Measurements from ENCODE around the gene CAMKMT. TPM values are rescaled to one million over a fixed set of nuclear protein-coding genes. Genes with fewer than 3 reads are reported as not detected.

Gene CAMKMT
- total RNA-seq, 2 donors from 2014 or later: 13.5 to 26.5 TPM

- Mint-ChIP-seq H3K4me3 (no peak overlapping the region), H3K36me3 (peaks cover 16% of the 10 kb centered on the region), H3K4me1 (ENCODE audit: low read depth in 2 of 2) (no peaks in the 10 kb centered on the region), H3K27me3 (no peaks in the 10 kb centered on the region), H3K27ac (no peak overlapping the region), H3K9me3 (peaks cover 12% of the 10 kb centered on the region)
- no peak for DNase-seq (ENCODE audit: low spot score)
- ATAC-seq: no peak
Observed at GRCh38 chr2:44519026-44519425, 157.3 kb downstream of the CAMKMT start.

- Mint-ChIP-seq H3K4me3 (no peak overlapping the region), H3K4me1 (ENCODE audit: low read depth in 2 of 2) (no peaks in the 10 kb centered on the region), H3K27ac (no peak overlapping the region), H3K9me3 (peaks cover 12% of the 10 kb centered on the region), H3K27me3 (no peaks in the 10 kb centered on the region), H3K36me3 (peaks cover 21% of the 10 kb centered on the region)
- DNase-seq (ENCODE audit: low spot score) (no peak), ATAC-seq (no peak)
Observed at GRCh38 chr2:44522846-44523245, 161.1 kb downstream of the CAMKMT start.

- Mint-ChIP-seq H3K36me3 (peaks cover 21% of the 10 kb centered on the region), H3K4me3 (no peak overlapping the region), H3K9me3 (peaks cover 12% of the 10 kb centered on the region), H3K4me1 (ENCODE audit: low read depth in 2 of 2) (no peaks in the 10 kb centered on the region), H3K27ac (no peak overlapping the region), H3K27me3 (no peaks in the 10 kb centered on the region)
- DNase-seq (ENCODE audit: low spot score) (no peak), ATAC-seq (no peak)
Observed at GRCh38 chr2:44524347-44524926, 162.7 kb downstream of the CAMKMT start.

GRCh38 chr2:44526352-44526751, 164.6 kb downstream of the CAMKMT start:
- H3K9me3 Mint-ChIP-seq: peaks cover 5% of the 10 kb centered on the region
- no peak overlapping the region for H3K27ac Mint-ChIP-seq
- H3K4me3 Mint-ChIP-seq: no peak overlapping the region
- H3K36me3 Mint-ChIP-seq: peaks cover 13% of the 10 kb centered on the region
- DNase-seq (ENCODE audit: low spot score): no peak
- no peak for ATAC-seq
- H3K4me1 Mint-ChIP-seq (ENCODE audit: low read depth in 2 of 2): no peaks in the 10 kb centered on the region
- H3K27me3 Mint-ChIP-seq: no peaks in the 10 kb centered on the region

GRCh38 chr2:44528595-44528994, 166.8 kb downstream of the CAMKMT start:
- Mint-ChIP-seq H3K36me3 (peaks cover 9% of the 10 kb centered on the region), H3K4me1 (ENCODE audit: low read depth in 2 of 2) (no peaks in the 10 kb centered on the region), H3K4me3 (no peak overlapping the region), H3K9me3 (no peaks in the 10 kb centered on the region), H3K27ac (no peak overlapping the region), H3K27me3 (no peaks in the 10 kb centered on the region)
- ATAC-seq (no peak), DNase-seq (ENCODE audit: low spot score) (no peak)

- DNase-seq (ENCODE audit: low spot score) (no peak), ATAC-seq (no peak)
- Mint-ChIP-seq H3K4me3 (no peak overlapping the region), H3K4me1 (ENCODE audit: low read depth in 2 of 2) (no peaks in the 10 kb centered on the region), H3K36me3 (peaks cover 10% of the 10 kb centered on the region), H3K9me3 (no peaks in the 10 kb centered on the region), H3K27ac (no peak overlapping the region), H3K27me3 (no peaks in the 10 kb centered on the region)
Observed at GRCh38 chr2:44529448-44529847, 167.7 kb downstream of the CAMKMT start.

GRCh38 chr2:44531289-44531688, 169.5 kb downstream of the CAMKMT start:
- Mint-ChIP-seq H3K4me3 (no peak overlapping the region), H3K27ac (no peak overlapping the region), H3K4me1 (ENCODE audit: low read depth in 2 of 2) (no peaks in the 10 kb centered on the region), H3K27me3 (no peaks in the 10 kb centered on the region), H3K9me3 (no peaks in the 10 kb centered on the region), H3K36me3 (peaks cover 7% of the 10 kb centered on the region)
- no peak for ATAC-seq
- DNase-seq (ENCODE audit: low spot score): no peak

- H3K27me3 Mint-ChIP-seq: no peaks in the 10 kb centered on the region
- no peak for DNase-seq (ENCODE audit: low spot score)
- no peak overlapping the region for H3K4me3 Mint-ChIP-seq
- ATAC-seq: no peak
- H3K9me3 Mint-ChIP-seq: peaks cover under 1% of the 10 kb centered on the region
- H3K27ac Mint-ChIP-seq: no peak overlapping the region
- H3K4me1 Mint-ChIP-seq (ENCODE audit: low read depth in 2 of 2): peaks cover 0 to under 1% of the 10 kb centered on the region in 2 donors
- peaks cover 7% of the 10 kb centered on the region for H3K36me3 Mint-ChIP-seq
Observed at GRCh38 chr2:44532031-44532430, 170.3 kb downstream of the CAMKMT start.

- Mint-ChIP-seq H3K27me3 (no peaks in the 10 kb centered on the region), H3K4me1 (ENCODE audit: low read depth in 2 of 2) (peaks cover 0 to 3% of the 10 kb centered on the region in 2 donors), H3K4me3 (no peak overlapping the region), H3K9me3 (peaks cover 3% of the 10 kb centered on the region), H3K27ac (no peak overlapping the region), H3K36me3 (peaks cover 7% of the 10 kb centered on the region)
- DNase-seq (ENCODE audit: low spot score) (no peak), ATAC-seq (no peak)
Observed at GRCh38 chr2:44533508-44533907, 171.8 kb downstream of the CAMKMT start.

- H3K36me3 Mint-ChIP-seq: peaks cover 7% of the 10 kb centered on the region
- DNase-seq (ENCODE audit: low spot score): no peak
- H3K4me3 Mint-ChIP-seq: no peak overlapping the region
- no peak overlapping the region for H3K27ac Mint-ChIP-seq
- H3K9me3 Mint-ChIP-seq: peaks cover 3% of the 10 kb centered on the region
- peaks cover 0 to 5% of the 10 kb centered on the region in 2 donors for H3K4me1 Mint-ChIP-seq (ENCODE audit: low read depth in 2 of 2)
- no peaks in the 10 kb centered on the region for H3K27me3 Mint-ChIP-seq
- ATAC-seq: no peak
Observed at GRCh38 chr2:44535376-44535775, 173.6 kb downstream of the CAMKMT start.

- ATAC-seq (no peak), DNase-seq (ENCODE audit: low spot score) (no peak)
- H3K9me3 Mint-ChIP-seq: peaks cover 3% of the 10 kb centered on the region
- peaks cover 7% of the 10 kb centered on the region for H3K36me3 Mint-ChIP-seq
- peaks cover 0 to 5% of the 10 kb centered on the region in 2 donors for H3K4me1 Mint-ChIP-seq (ENCODE audit: low read depth in 2 of 2)
- H3K27ac Mint-ChIP-seq: no peak overlapping the region
- no peak overlapping the region for H3K4me3 Mint-ChIP-seq
- H3K27me3 Mint-ChIP-seq: no peaks in the 10 kb centered on the region
Observed at GRCh38 chr2:44537264-44537663, 175.5 kb downstream of the CAMKMT start.

GRCh38 chr2:44542520-44542919, 180.8 kb downstream of the CAMKMT start:
- ATAC-seq: no peak
- no peak overlapping the region for H3K27ac Mint-ChIP-seq

GRCh38 chr2:44543773-44544725, 182.3 kb downstream of the CAMKMT start:
- no peak for DNase-seq (ENCODE audit: low spot score)
- H3K4me3 Mint-ChIP-seq: no peak overlapping the region
- H3K27me3 Mint-ChIP-seq: no peaks in the 10 kb centered on the region
- H3K36me3 Mint-ChIP-seq: no peaks in the 10 kb centered on the region
- no peak for ATAC-seq
- no peaks in the 10 kb centered on the region for H3K9me3 Mint-ChIP-seq
- peaks cover 0 to 9% of the 10 kb centered on the region in 2 donors for H3K4me1 Mint-ChIP-seq (ENCODE audit: low read depth in 2 of 2)
- no peak overlapping the region for H3K27ac Mint-ChIP-seq

More at GRCh38 chr2:44542520-44542919, 180.8 kb downstream of the CAMKMT start:
- Mint-ChIP-seq H3K4me1 (ENCODE audit: low read depth in 2 of 2) (peaks cover 0 to 9% of the 10 kb centered on the region in 2 donors), H3K27me3 (no peaks in the 10 kb centered on the region), H3K9me3 (no peaks in the 10 kb centered on the region), H3K36me3 (no peaks in the 10 kb centered on the region), H3K4me3 (no peak overlapping the region)
- no peak for DNase-seq (ENCODE audit: low spot score)

GRCh38 chr2:44545005-44545404, 183.3 kb downstream of the CAMKMT start:
- ATAC-seq (no peak), DNase-seq (ENCODE audit: low spot score) (no peak)
- Mint-ChIP-seq H3K27me3 (no peaks in the 10 kb centered on the region), H3K27ac (no peak overlapping the region), H3K36me3 (no peaks in the 10 kb centered on the region), H3K4me1 (ENCODE audit: low read depth in 2 of 2) (peaks cover 0 to 10% of the 10 kb centered on the region in 2 donors), H3K9me3 (no peaks in the 10 kb centered on the region), H3K4me3 (no peak overlapping the region)

All from natural killer cell treated with Interleukin-12 subunit alpha and Interleukin-12 subunit beta and Interleukin-15 and Interleukin-18, amount 100 ng/mL, for 72 hours (primary cell).